Raji (cell line): Measurements from ENCODE around the gene SAMHD1.

Experiments used
- POLR2A ChIP-seq: IDR thresholded peaks from 2 replicates; pipeline ENCODE4 v1.6.1; 2011; ENCODE audit warnings: low read depth, low read length, control low read depth; ENCODE audit not compliant: insufficient read depth

SAMHD1 gene

GRCh38 chr20:36957875-36958667, 6.6 kb upstream of the SAMHD1 start:
- TF ChIP-seq POLR2A = no peak

DNA sequence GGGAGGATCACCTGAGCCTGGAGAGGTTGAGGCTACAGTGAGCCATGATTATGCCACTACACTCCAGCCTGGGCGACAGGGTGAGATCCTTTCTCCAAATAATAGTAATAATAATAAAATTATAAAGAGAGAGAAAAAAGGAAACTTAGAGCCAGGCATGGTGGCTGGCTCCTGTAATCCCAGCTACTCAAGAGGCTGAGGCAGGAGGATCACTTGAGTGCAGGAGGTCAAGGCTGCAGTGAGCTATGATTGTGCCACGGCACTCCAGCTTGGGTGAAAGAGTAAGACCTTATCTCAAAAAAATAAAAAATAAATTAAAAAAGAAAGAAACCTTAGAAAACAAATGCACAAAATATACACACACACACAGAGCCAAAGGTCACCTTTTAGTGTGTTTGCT, 5.2 kb upstream of the SAMHD1 start:
- TF ChIP-seq POLR2A = no peak

- TF ChIP-seq POLR2A = no peak
These were observed 4.5 kb upstream of the SAMHD1 start for GRCh38 chr20:36956016-36956415.

- no peak for TF ChIP-seq POLR2A
These were observed 651 bp upstream of the SAMHD1 start for GRCh38 chr20:36951979-36952738.

- TF ChIP-seq POLR2A = 0 out of 2 replicates have a peak, but pooled peaks have one; percentile 30
These were observed 902 bp downstream of the SAMHD1 start for GRCh38 chr20:36950414-36951197.

DNA sequence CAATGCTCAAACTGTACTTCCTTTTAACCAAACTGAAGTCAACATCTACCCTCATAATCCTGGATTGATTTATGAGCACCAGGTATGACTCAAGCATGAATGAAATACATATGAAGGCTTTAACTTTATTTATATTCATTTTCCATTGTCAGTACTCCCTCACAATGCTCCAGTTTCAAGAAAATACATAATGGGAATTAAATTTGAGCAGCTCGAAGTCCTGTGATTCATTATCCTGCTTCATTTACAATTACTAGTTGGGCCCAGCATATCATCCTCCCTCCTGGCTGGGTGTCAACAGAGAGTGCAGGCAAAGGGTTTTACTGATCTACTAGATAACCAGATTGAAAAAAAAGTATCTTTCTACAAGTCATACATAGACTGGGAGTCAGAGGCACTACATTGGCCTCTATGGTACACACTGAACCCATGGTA, 10.1 kb downstream of the SAMHD1 start:
- no peak for TF ChIP-seq POLR2A

- TF ChIP-seq POLR2A = no peak
These were observed 14.1 kb downstream of the SAMHD1 start for GRCh38 chr20:36937402-36937770.

DNA sequence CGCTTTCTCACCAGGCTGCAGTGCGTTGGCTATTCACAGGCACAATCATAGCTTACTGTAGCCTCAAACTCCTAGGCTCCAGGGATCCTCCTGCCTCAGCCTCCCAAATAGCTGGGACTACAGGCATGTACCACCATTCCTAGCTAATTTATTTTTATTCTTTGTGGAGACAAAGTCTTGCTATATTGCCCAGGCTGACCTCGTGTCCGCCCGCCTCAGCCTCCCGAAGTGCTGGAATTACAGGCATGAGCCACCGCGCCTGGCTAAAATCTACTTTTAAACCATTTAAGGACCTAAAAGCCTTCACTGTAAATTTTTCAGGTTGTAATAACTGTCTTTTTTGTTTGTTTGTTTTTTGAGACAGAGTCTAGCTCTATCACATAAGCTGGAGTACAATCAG, 15.2 kb downstream of the SAMHD1 start:
- no peak for TF ChIP-seq POLR2A

GRCh38 chr20:36932476-36933426, 18.8 kb downstream of the SAMHD1 start:
- TF ChIP-seq POLR2A = no peak

DNA sequence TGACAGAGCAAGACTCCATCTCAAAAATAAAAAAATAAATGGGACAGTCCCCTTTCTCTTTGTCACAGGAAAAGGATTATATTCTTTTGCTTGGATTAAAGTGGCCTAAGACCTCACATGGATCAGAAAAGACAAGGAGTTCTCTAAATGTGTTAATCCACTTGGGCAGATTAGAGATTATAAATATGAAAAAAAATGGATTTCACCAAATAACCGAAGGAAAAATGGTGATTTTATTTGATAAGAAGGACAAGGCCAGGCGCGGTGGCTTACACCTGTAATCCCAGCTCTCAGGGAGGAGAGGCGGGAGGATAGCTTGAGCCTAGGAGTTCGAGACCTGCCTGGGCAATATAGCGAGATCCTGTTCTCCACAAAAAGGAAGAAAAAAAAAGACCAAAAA, 21.8 kb downstream of the SAMHD1 start:
- TF ChIP-seq POLR2A = no peak

DNA sequence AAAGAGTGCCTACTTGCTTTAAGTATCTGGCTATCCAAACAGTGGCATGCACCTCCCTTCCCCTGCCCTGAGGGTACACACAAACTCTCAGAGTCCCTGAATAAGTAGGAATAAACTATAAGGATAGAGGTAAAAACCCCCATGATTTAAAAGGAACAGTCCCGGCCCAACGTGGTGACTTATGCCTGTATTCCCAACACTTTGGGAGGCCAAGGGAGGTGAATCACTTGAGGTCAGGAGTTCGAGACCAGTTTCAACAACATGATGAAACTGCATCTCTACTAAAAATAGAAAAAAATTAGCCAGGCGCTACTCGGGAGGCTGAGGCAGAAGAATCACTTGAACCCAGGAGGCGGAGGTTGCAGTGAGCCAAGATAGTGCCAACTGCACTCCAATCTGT, 22.2 kb downstream of the SAMHD1 start:
- no peak for TF ChIP-seq POLR2A

DNA sequence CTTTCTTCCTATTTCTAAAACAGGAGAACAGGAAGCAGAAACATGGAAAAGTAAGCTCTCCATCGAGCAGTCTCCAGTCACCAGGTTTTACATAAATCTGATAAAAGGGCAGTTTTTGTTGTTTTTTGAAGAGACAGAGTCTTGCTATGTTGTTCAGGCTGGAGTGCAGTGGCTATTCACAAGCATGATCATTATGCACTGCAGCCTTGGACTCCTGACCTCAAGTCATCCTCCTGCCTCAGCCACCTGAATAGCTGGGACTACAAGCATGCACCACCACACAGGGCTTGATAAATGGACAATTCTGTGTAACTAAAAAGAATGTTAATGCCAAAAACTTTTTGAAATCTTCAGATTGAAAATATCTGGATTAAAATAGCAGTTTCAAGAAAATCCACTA, 23.8 kb downstream of the SAMHD1 start:
- no peak for TF ChIP-seq POLR2A

GRCh38 chr20:36926653-36927200, 24.8 kb downstream of the SAMHD1 start:
- TF ChIP-seq POLR2A = no peak

DNA sequence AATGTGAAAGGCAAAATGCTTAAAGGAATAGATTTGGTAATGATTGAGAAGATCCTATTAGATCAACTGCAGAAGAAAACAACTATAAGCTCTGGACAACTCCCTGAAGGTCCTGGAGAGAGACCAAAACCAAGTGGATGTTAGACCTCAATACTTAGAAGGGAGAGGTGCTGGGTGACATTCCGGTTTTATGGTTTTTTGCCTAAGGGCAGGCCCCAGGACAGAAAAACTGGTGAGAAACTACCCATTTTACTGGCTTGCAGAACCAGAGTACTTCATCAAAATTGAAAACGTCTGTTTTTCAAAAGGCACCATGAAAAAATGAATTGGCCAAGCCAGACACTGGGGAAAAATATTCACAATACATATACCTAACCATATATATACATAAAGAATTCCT, 26.3 kb downstream of the SAMHD1 start:
- no peak for TF ChIP-seq POLR2A

DNA sequence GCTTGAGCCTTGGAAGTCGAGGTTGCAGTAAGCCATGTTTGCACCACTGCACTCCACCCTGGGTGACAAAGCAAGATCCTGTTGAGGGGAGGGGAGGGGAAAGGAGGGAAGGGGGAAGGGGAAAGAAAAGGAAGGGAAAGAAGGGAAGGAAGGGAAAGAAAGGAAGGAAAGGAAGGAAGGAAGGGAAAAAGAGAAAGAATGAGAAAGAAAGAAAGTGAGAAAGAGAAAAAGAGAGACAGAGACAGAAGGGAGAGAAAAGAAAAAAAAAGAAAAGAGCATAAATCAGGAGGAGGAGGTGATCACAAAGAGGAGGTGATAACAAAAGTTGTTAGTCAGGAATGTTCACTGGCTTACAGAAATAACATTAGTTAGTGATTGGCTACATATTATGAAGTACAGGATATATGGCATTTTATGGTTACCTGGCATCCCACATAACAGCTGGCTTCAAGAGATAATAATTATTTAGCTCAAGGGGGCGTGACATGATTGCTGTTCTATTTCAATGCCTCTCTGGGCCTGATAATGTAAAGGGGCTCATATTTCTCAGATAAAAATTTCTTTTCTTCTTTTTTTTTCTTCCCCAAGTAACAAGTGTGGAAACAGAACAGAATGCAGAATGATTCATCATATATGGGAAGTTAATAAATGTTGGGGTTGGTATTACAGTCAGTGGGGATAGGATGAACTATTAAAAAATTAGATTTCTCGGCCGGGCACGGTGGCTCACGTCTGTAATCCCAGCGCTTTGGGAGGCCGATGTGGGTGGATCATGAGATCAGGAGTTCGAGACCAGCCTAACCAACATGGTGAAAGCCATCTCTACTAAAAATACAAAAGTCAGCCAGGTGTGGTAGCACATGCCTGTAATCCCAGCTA, 27.1 kb downstream of the SAMHD1 start:
- TF ChIP-seq POLR2A = no peak
